OCI-M1 (cell line): ENCODE results near the gene CDH12.
"Not testable (repeated sequence)": the region's sequence is repeated elsewhere in the genome, so short reads cannot be mapped to it uniquely, and the experiment has no call there.

Experiments
- DNase-seq: peaks from one replicate; lab custom pipeline; 2025; lab: John Stamatoyannopoulos, UW

CDH12 gene

GRCh38 chr5:22460189-22460588 lies 393.0 kb downstream of the CDH12 start:
- no peak for DNase-seq

GRCh38 chr5:22432905-22433304 lies 420.2 kb downstream of the CDH12 start:
- DNase-seq = no peak

GRCh38 chr5:22431840-22432239 lies 421.3 kb downstream of the CDH12 start:
- DNase-seq = no peak

GRCh38 chr5:22431406-22431805 lies 421.7 kb downstream of the CDH12 start:
- DNase-seq = peak; percentile 42

GRCh38 chr5:22411554-22412349 lies 441.4 kb downstream of the CDH12 start:
- DNase-seq = no peak

- DNase-seq = no peak
Measured at GRCh38 chr5:22391956-22392355, 461.2 kb downstream of the CDH12 start.

- DNase-seq = no peak
Measured at GRCh38 chr5:22390888-22391287, 462.3 kb downstream of the CDH12 start.

GRCh38 chr5:22372826-22373660 lies 480.1 kb downstream of the CDH12 start:
- no peak for DNase-seq

- no peak for DNase-seq
Measured at GRCh38 chr5:22372376-22372775, 480.8 kb downstream of the CDH12 start.

GRCh38 chr5:22354956-22355355 lies 498.2 kb downstream of the CDH12 start:
- no peak for DNase-seq

GRCh38 chr5:22352493-22352892 lies 500.7 kb downstream of the CDH12 start:
- DNase-seq = no peak

GRCh38 chr5:22351178-22351577 lies 502.0 kb downstream of the CDH12 start:
- DNase-seq = no peak

GRCh38 chr5:22348027-22348426 lies 505.1 kb downstream of the CDH12 start:
- no peak for DNase-seq

- no peak for DNase-seq
Measured at GRCh38 chr5:22344000-22344399, 509.1 kb downstream of the CDH12 start.

GRCh38 chr5:22341406-22341805 lies 511.7 kb downstream of the CDH12 start:
- DNase-seq = no peak

- DNase-seq = not testable (repeated sequence)
Measured at GRCh38 chr5:22332949-22333348, 520.2 kb downstream of the CDH12 start.

- DNase-seq = no peak
Measured at GRCh38 chr5:22329683-22330082, 523.5 kb downstream of the CDH12 start.

- DNase-seq = no peak
Measured at GRCh38 chr5:22319798-22320197, 533.3 kb downstream of the CDH12 start.

- DNase-seq = no peak
Measured at GRCh38 chr5:22316294-22316693, 536.9 kb downstream of the CDH12 start.

GRCh38 chr5:22315052-22315451 lies 538.1 kb downstream of the CDH12 start:
- DNase-seq = not testable (repeated sequence)

GRCh38 chr5:22314548-22314947 lies 538.6 kb downstream of the CDH12 start:
- peak; percentile 7 for DNase-seq

- DNase-seq = no peak
Measured at GRCh38 chr5:22306011-22306410, 547.1 kb downstream of the CDH12 start.

GRCh38 chr5:22295832-22296231 lies 557.3 kb downstream of the CDH12 start:
- DNase-seq = no peak
